Uterus (tissue), 2 donors: ENCODE results near the gene TMEM61.

Experiments used
- POLR2A ChIP-seq, 2 donors: fragments of 450-650 bp; IDR thresholded peaks; one replicate each; pipeline ENCODE4 v1.6.1; 2016; ENCODE audit warnings: antibody characterized with exemption in 2 of 2, mild to moderate bottlenecking in 1 of 2, moderate library complexity in 1 of 2
- TF ChIP-seq, protein P1 (sequence below), 4 experiments: fragments of 200-600 bp in 2 of 4; fragments of 450-650 bp in 2 of 4; sonication (generic) in 2 of 4; IDR thresholded peaks; one replicate each; pipeline ENCODE4 v1.5.1; 2016 to 2019; ENCODE audit warnings: antibody characterized with exemption in 4 of 4, mild to moderate bottlenecking in 2 of 4, moderate library complexity in 1 of 4

DNA sequence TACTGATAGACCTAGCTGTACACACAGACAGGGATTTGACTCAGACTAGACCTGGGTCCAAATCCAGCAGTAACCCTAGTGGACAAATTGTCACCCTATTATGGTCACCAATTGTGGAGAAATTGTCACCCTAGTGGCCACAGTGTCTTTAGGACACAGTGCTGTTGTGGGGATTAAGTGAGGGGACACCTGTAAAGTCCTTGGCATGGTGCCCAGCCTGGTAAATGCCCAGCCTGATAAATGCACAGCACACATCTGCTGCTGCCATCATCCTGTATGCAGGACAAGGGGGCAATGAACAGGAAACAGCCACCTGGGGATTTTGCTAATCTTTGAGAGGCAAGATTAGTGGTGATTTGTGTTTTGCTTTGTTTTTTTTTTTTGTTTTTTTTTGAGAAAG lies 2.3 kb downstream of the TMEM61 start:
- TF ChIP-seq, protein P1, sequence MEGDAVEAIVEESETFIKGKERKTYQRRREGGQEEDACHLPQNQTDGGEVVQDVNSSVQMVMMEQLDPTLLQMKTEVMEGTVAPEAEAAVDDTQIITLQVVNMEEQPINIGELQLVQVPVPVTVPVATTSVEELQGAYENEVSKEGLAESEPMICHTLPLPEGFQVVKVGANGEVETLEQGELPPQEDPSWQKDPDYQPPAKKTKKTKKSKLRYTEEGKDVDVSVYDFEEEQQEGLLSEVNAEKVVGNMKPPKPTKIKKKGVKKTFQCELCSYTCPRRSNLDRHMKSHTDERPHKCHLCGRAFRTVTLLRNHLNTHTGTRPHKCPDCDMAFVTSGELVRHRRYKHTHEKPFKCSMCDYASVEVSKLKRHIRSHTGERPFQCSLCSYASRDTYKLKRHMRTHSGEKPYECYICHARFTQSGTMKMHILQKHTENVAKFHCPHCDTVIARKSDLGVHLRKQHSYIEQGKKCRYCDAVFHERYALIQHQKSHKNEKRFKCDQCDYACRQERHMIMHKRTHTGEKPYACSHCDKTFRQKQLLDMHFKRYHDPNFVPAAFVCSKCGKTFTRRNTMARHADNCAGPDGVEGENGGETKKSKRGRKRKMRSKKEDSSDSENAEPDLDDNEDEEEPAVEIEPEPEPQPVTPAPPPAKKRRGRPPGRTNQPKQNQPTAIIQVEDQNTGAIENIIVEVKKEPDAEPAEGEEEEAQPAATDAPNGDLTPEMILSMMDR (IDR thresholded peaks at IDR 0.05), result no peak
- no peak for TF ChIP-seq POLR2A (IDR thresholded peaks at IDR 0.05)
